ENCODE measurements around the gene LGALS3BP. TPM values are rescaled to one million over a fixed set of nuclear protein-coding genes. Genes with fewer than 3 reads are reported as not detected.

Gene LGALS3BP
- total and polyA plus RNA-seq, 2 of the 4 experiments (the other 2 are of a cell fraction): 33.7 to 273 TPM

DNA sequence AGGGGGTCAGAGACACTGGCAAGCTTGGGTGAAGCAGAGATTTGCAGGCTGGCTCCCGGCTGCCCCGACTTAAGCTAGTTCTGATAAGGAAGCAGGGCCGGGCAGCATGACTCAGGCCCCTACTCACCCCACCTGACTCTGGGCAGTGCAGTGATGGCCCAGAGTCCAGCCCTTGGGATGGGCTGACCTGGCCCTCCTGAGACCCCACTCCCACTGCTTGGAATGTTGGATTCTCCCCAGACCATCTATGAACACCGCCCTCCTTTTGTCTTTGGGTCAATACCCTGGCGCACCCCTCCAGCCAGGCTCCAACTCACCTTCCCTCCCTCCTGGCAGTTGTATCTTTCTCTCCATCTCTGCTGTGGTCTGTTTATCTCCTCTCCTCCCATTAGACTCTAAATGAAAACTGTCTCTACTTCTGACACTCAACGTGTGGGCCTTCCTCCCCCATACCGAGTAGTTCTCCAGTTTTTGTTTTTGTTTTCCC, 21.0 kb downstream of the LGALS3BP start:
- in situ Hi-C loops (cut with MboI; ENCODE audit: low sequenced_read_pairs): loop anchor here (25.0 kb wide), 1 partner anchor 471 kb away; no protein-coding TSS in a partner anchor
- H2BK5ac ChIP-seq (ENCODE audit: low read depth, low read length, poor library complexity, severe bottlenecking): no peak overlapping the region
- WGBS, 2 experiments (ENCODE audit: extremely low coverage in 2 of 2, insufficient read length in 1 of 2): 89% methylated on average over 5 of the region's 7 CpGs; no CpG with 5 or more reads in 1 of the 2 experiments
- no peaks in the 10 kb centered on the region for H3K79me1 ChIP-seq (ENCODE audit: low read depth in 1 of 2, low read length in 2 of 2)
- TF ChIP-seq RFX5 (IDR thresholded peaks at IDR 0.05; ENCODE audit: low read depth, low read length) (no peak), RCOR1 (IDR thresholded peaks at IDR 0.05; ENCODE audit: insufficient replicate concordance, low read length) (no peak), MAZ (IDR thresholded peaks at IDR 0.05; ENCODE audit: borderline replicate concordance, low read depth, low read length) (no peak), POLR2A (IDR thresholded peaks at IDR 0.05; ENCODE audit: low read depth, low read length) (no peak), CEBPB (IDR thresholded peaks at IDR 0.05; ENCODE audit: low read depth, low read length) (no peak), RAD21 (IDR thresholded peaks at IDR 0.05; ENCODE audit: low read length) (no peak), BHLHE40 (IDR thresholded peaks at IDR 0.05; ENCODE audit: low read depth, low read length) (no peak), SMC3 (IDR thresholded peaks at IDR 0.05; ENCODE audit: low read depth, low read length) (no peak), MXI1 (IDR thresholded peaks at IDR 0.05; ENCODE audit: borderline replicate concordance, low read depth, low read length) (no peak)
- TF ChIP-seq, protein P1, sequence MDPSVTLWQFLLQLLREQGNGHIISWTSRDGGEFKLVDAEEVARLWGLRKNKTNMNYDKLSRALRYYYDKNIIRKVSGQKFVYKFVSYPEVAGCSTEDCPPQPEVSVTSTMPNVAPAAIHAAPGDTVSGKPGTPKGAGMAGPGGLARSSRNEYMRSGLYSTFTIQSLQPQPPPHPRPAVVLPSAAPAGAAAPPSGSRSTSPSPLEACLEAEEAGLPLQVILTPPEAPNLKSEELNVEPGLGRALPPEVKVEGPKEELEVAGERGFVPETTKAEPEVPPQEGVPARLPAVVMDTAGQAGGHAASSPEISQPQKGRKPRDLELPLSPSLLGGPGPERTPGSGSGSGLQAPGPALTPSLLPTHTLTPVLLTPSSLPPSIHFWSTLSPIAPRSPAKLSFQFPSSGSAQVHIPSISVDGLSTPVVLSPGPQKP (IDR thresholded peaks at IDR 0.05; ENCODE audit: borderline replicate concordance, low read depth, low read length): no peak
- TF ChIP-seq, protein P2, sequence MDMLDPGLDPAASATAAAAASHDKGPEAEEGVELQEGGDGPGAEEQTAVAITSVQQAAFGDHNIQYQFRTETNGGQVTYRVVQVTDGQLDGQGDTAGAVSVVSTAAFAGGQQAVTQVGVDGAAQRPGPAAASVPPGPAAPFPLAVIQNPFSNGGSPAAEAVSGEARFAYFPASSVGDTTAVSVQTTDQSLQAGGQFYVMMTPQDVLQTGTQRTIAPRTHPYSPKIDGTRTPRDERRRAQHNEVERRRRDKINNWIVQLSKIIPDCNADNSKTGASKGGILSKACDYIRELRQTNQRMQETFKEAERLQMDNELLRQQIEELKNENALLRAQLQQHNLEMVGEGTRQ (IDR thresholded peaks at IDR 0.05; ENCODE audit: low read depth, low read length): no peak
- TF ChIP-seq, protein P3, sequence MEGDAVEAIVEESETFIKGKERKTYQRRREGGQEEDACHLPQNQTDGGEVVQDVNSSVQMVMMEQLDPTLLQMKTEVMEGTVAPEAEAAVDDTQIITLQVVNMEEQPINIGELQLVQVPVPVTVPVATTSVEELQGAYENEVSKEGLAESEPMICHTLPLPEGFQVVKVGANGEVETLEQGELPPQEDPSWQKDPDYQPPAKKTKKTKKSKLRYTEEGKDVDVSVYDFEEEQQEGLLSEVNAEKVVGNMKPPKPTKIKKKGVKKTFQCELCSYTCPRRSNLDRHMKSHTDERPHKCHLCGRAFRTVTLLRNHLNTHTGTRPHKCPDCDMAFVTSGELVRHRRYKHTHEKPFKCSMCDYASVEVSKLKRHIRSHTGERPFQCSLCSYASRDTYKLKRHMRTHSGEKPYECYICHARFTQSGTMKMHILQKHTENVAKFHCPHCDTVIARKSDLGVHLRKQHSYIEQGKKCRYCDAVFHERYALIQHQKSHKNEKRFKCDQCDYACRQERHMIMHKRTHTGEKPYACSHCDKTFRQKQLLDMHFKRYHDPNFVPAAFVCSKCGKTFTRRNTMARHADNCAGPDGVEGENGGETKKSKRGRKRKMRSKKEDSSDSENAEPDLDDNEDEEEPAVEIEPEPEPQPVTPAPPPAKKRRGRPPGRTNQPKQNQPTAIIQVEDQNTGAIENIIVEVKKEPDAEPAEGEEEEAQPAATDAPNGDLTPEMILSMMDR (conservative IDR thresholded peaks at IDR 0.05; ENCODE audit: low read depth, low read length): no peak
- 0 out of 2 replicates have a peak overlapping the region, but pooled peaks have one; percentile 30 for H2AK5ac ChIP-seq (ENCODE audit: low read depth, low read length)
- peak; percentile 40; the same call in 1 of the 2 replicates for ATAC-seq (ENCODE audit: low read depth)
- ChIA-PET CTCF (interaction anchor here (1.1 kb wide), 1 partner anchor 13 kb away, joined by 4 read pairs; no protein-coding TSS in a partner anchor), POLR2A (ENCODE audit: unreplicated experiment) (no interaction called here)
- H3K27me3 ChIP-seq (ENCODE audit: control insufficient read depth, insufficient read depth, low read length): no peaks in the 10 kb centered on the region; the same call in 1 of the 2 replicates
- no peak overlapping the region for H3K4me3 ChIP-seq (ENCODE audit: insufficient read depth, low read depth, low read length)
- no peaks in the 10 kb centered on the region for H3K9me3 ChIP-seq (ENCODE audit: control insufficient read depth, insufficient read depth, low read length)
- H3K56ac ChIP-seq (ENCODE audit: extremely low read depth, insufficient read depth, low read length): no peak overlapping the region
- H4K91ac ChIP-seq (ENCODE audit: insufficient read depth, low read depth, low read length): no peak overlapping the region
- H2BK15ac ChIP-seq (ENCODE audit: low read depth, low read length): no peak overlapping the region
- no peak overlapping the region for H3K23ac ChIP-seq (ENCODE audit: low read depth, low read length)
- dilution Hi-C loops (cut with HindIII; ENCODE audit: low sequenced_read_pairs, unreplicated experiment): no loop called here
- H2BK120ac ChIP-seq (ENCODE audit: low read depth, low read length): no peak overlapping the region
- H3K36me3 ChIP-seq (ENCODE audit: control insufficient read depth, insufficient read depth, low read length): no peaks in the 10 kb centered on the region
- no peak overlapping the region for H4K8ac ChIP-seq (ENCODE audit: low read depth in 2 of 2, low read length in 2 of 2)
- no peak overlapping the region for H3K18ac ChIP-seq (ENCODE audit: low read depth, low read length)
- no peak overlapping the region for H3K9ac ChIP-seq (ENCODE audit: low read depth, low read length)
- DNase-seq: no peak
- H3K27ac ChIP-seq (ENCODE audit: insufficient read depth, low read length): no peak overlapping the region
- H2BK20ac ChIP-seq (ENCODE audit: low read depth, low read length): no peak overlapping the region
- H3K4ac ChIP-seq (ENCODE audit: low read depth, low read length): 0 out of 2 replicates have a peak overlapping the region, but pooled peaks have one; percentile 18
- intact Hi-C loops (cut with micrococcal nuclease): no loop called here
- no peak overlapping the region for H3K14ac ChIP-seq (replicated peaks; ENCODE audit: low read depth, low read length)
- no peak overlapping the region for H2AK9ac ChIP-seq (replicated peaks; ENCODE audit: low read depth, low read length, poor library complexity)
- no peaks in the 10 kb centered on the region for H3K9me1 ChIP-seq (ENCODE audit: insufficient read depth, low read length)
- no peak overlapping the region for H2AFZ ChIP-seq (replicated peaks; ENCODE audit: low read length, poor library complexity)
- peaks cover 8% of the 10 kb centered on the region for H3K4me1 ChIP-seq (ENCODE audit: control insufficient read depth, insufficient read depth, low read length)
- peak overlapping the region; percentile 70; the same call in 1 of the 2 replicates for H4K5ac ChIP-seq (ENCODE audit: low read depth, low read length)
- no peaks in the 10 kb centered on the region for H4K20me1 ChIP-seq (ENCODE audit: insufficient read depth, low read length)
- no TSS peak for BruUV-seq (replicated peaks)
- H3K4me2 ChIP-seq (ENCODE audit: low read depth, low read length): no peak overlapping the region
